Breast epithelium (tissue), 4 donors: ENCODE data around the gene OLR1. TPM values are rescaled to one million over a fixed set of nuclear protein-coding genes. Genes with fewer than 3 reads are reported as not detected.
"Not testable (repeated sequence)": the region's sequence is repeated elsewhere in the genome, so short reads cannot be mapped to it uniquely, and the experiment has no call there.

Experiments used
- DNase-seq, 2 donors: peaks; one replicate each; pipeline ENCODE4 v3.0.0-alpha.2; 2019; ENCODE audit warnings: low spot score in 2 of 2
- H3K27ac ChIP-seq, 2 donors: fragments of 200-600 bp; sonication (generic) in 1 of 2; one replicate each; pipeline ENCODE4 v1.5.1; 2016 to 2019; ENCODE audit warnings: mild to moderate bottlenecking in 1 of 2
- H3K27me3 ChIP-seq, 2 donors: fragments of 200-600 bp; sonication (generic) in 1 of 2; one replicate each; pipeline versions ENCODE4 v1.5.1 to v1.6.0; 2017 to 2019; ENCODE audit warnings: control low read depth in 1 of 2, mild to moderate bottlenecking in 1 of 2
- H3K36me3 ChIP-seq: fragments of 200-600 bp; one replicate; pipeline ENCODE4 v1.5.1; 2019
- H3K4me1 ChIP-seq, 2 donors: fragments of 200-600 bp; sonication (generic); one replicate each; pipeline ENCODE4 v1.5.1; 2016 to 2019; ENCODE audit warnings: control low read depth in 1 of 2
- H3K4me3 ChIP-seq, 3 donors: fragments of 200-600 bp; sonication (generic); 1 replicate in 2 of 3; 2 replicates in 1 of 3; pipeline ENCODE4 v1.5.1; 2016 to 2019; ENCODE audit warnings: mild to moderate bottlenecking in 3 of 3, moderate library complexity in 2 of 3
- H3K9me3 ChIP-seq, 2 donors: fragments of 200-600 bp; sonication (generic) in 1 of 2; one replicate each; pipeline ENCODE4 v1.5.1; 2016 to 2019; ENCODE audit warnings: control low read depth in 1 of 2
- POLR2A ChIP-seq: fragments of 450-650 bp; IDR thresholded peaks from one replicate; pipeline ENCODE4 v1.6.1; 2016; ENCODE audit warnings: antibody characterized with exemption, mild to moderate bottlenecking, moderate library complexity
- POLR2AphosphoS5 ChIP-seq, 3 donors: sonication (generic); formaldehyde crosslinking; IDR thresholded peaks; one replicate each; pipeline ENCODE4 v1.6.1; 2017; ENCODE audit warnings: antibody characterized with exemption in 3 of 3
- intact Hi-C: fragments of 100-400 bp; cut with DNase I; formaldehyde crosslinking; loops from one replicate; pipeline ENCODE4 v1.15.1; 2023; ENCODE audit warnings: low total_unique reads
- total RNA-seq, 3 donors: library from RNA; depleted of rRNA; stranded (reverse); fragments of >200 nt; gene quantifications; one replicate each; pipeline ENCODE4 v1.1.0, GENCODE V29; 2016
- TF ChIP-seq, protein P1 (sequence below), 3 donors: fragments of 450-650 bp; IDR thresholded peaks; one replicate each; pipeline ENCODE4 v1.5.1; 2016 to 2017; ENCODE audit warnings: antibody characterized with exemption in 3 of 3, mild to moderate bottlenecking in 3 of 3, moderate library complexity in 3 of 3

The OLR1 gene
- total RNA-seq, 3 donors from 2014 or later: 3.3 to 17.1 TPM; not detected in 1

DNA sequence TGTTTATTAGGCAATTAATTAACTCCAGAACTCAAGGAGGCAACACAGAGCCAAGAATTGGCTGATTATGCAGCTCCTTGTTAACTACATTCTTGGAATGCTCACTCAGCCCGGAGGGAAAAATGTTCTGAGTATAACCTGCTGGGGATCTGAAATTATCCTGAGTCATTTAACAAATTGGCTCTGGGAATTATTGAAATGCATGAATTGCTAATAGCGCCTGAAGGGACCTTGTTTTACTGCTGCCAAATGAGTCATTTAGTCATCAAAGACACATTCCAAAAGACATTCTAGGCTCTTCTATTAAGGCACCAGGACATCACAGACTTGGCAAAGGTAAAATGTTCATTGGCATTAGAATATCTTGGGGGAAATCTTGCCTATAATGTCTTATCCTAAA lies 19.9 kb upstream of the OLR1 start:
- no peak overlapping the region for H3K4me3 ChIP-seq
- H3K4me1 ChIP-seq: peaks cover 0 to 11% of the 10 kb centered on the region in 2 donors
- peak overlapping the region; percentile 11 to 71 for H3K27ac ChIP-seq
- intact Hi-C loops: no loop called here
- H3K36me3 ChIP-seq: no peaks in the 10 kb centered on the region
- peak in 1 of 2 donors; percentile 78 for DNase-seq
- H3K27me3 ChIP-seq: no peaks in the 10 kb centered on the region
- H3K9me3 ChIP-seq: no peaks in the 10 kb centered on the region
- TF ChIP-seq POLR2A: no peak
- TF ChIP-seq POLR2AphosphoS5 (IDR thresholded peaks at IDR 0.05): peak in 1 of 3 donors; percentile 25
- TF ChIP-seq, protein P1, sequence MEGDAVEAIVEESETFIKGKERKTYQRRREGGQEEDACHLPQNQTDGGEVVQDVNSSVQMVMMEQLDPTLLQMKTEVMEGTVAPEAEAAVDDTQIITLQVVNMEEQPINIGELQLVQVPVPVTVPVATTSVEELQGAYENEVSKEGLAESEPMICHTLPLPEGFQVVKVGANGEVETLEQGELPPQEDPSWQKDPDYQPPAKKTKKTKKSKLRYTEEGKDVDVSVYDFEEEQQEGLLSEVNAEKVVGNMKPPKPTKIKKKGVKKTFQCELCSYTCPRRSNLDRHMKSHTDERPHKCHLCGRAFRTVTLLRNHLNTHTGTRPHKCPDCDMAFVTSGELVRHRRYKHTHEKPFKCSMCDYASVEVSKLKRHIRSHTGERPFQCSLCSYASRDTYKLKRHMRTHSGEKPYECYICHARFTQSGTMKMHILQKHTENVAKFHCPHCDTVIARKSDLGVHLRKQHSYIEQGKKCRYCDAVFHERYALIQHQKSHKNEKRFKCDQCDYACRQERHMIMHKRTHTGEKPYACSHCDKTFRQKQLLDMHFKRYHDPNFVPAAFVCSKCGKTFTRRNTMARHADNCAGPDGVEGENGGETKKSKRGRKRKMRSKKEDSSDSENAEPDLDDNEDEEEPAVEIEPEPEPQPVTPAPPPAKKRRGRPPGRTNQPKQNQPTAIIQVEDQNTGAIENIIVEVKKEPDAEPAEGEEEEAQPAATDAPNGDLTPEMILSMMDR (IDR thresholded peaks at IDR 0.05): no peak

DNA sequence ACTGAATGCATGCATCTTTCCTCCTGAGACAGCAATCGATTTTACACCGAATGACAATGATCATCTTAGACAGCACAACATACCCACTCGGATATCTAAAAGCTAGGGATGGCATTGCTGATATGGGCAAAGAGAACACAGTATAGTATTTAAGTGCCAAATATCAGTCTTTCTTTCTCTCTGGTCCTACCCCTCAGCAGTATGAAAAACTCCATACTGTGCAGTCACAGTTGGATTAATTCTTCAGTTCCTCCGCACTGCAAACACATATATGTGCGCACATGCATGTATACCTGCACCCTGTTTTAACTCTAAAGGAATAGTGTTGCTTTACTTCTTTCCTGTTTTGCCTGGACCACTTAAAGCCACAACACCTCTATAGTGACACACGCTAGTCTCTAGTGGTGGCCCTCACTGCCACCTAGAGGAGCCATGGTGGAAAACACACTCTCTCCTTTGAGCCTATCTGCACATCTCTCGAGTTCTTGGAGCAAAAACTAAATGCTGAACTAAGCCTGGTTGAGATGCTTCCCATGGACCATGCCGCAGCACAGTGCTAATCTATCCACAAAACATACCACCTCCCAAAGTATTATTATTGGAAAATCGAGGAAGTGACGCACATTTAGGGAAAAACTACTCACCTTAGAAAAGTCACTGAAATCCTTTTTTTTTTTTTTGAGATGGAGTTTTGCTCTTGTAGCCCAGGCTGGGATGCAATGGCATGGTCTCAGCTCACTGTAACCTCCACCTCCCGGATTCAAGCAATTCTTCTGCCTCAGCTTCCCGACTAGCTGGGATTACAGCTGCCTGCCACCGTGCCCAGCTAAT lies 18.8 kb upstream of the OLR1 start:
- no peaks in the 10 kb centered on the region for H3K36me3 ChIP-seq
- peaks cover 0 to 11% of the 10 kb centered on the region in 2 donors for H3K4me1 ChIP-seq
- TF ChIP-seq, protein P1 (IDR thresholded peaks at IDR 0.05): peak; percentile 50 to 69 (median 55)
- TF ChIP-seq POLR2A: no peak
- intact Hi-C loops: no loop called here
- no peaks in the 10 kb centered on the region for H3K27me3 ChIP-seq
- H3K9me3 ChIP-seq: no peaks in the 10 kb centered on the region
- no peak overlapping the region for H3K4me3 ChIP-seq
- H3K27ac ChIP-seq: peak overlapping the region in 1 of 2 donors; percentile 11
- peak in 1 of 2 donors; percentile 58 for DNase-seq

DNA sequence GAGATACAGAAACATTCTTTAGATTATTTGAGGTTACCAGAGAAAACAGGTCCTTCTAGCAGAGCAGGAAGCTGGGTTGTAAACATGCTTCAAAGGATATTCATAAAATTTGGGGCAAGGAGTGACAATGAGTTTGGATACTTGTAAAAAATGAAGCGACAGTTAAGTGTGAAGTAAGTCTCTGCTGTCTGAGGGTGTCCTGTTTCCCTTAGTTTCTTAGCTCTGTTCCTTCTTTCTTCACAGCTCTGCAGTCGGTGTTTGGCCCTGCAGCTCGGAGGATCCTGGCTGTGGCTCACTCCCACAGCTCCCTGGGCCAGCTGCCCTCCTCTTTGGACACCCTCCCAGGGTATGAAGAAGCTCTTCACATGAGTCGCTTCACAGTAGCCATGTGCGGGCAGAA lies 17.7 kb upstream of the OLR1 start:
- Histone ChIP-seq H3K4me1 (peaks cover 0 to 11% of the 10 kb centered on the region in 2 donors), H3K27ac (peak overlapping the region; percentile 55 to 77), H3K4me3 (no peak overlapping the region), H3K9me3 (no peaks in the 10 kb centered on the region), H3K36me3 (no peaks in the 10 kb centered on the region), H3K27me3 (no peaks in the 10 kb centered on the region)
- intact Hi-C loops: no loop called here
- DNase-seq: peak in 1 of 2 donors; percentile 32
- TF ChIP-seq, protein P1 (IDR thresholded peaks at IDR 0.05): no peak
- no peak for TF ChIP-seq POLR2AphosphoS5 (IDR thresholded peaks at IDR 0.05)
- no peak for TF ChIP-seq POLR2A

DNA sequence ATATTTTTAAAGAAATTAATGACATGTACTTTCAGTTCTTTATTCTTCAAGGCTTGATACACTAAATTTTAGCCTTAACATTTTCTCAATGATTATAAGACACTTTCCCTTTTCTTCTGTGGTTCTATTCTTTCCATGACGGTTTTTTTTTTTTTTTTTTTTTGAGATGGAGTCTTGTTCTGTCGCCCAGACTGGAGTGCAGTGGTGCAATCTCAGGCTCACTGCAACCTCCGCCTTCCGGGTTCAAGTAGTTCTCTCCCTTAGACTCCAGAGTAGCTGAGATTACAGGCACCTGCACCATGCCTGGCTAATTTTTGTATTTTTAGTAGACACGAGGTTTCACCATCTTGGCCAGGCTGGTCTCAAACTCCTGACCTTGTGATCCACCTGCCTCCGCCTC lies 15.0 kb upstream of the OLR1 start:
- H3K27ac ChIP-seq, H3K27me3 ChIP-seq, H3K36me3 ChIP-seq, H3K4me1 ChIP-seq, DNase-seq, intact Hi-C loops, H3K9me3 ChIP-seq, H3K4me3 ChIP-seq: not testable (repeated sequence)

DNA sequence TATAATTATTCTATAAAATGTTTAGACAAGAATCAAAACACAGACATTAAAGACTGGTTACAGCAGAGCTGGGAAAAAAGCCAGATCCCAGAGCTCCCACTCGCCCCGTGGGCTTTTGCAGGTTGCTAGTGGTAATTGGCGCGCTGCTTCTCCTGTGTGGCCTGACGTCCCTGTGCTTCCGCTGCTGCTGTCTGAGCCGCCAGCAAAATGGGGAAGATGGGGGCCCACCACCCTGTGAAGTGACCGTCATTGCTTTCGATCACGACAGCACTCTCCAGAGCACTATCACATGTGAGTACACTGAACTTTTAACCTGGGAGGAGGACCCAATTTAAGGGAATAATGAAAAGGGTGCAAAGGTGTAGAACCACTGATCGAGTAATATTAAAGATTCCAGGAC lies 14.4 kb upstream of the OLR1 start:
- no peak overlapping the region for H3K4me3 ChIP-seq
- H3K9me3 ChIP-seq: no peaks in the 10 kb centered on the region
- no peak overlapping the region for H3K27ac ChIP-seq
- intact Hi-C loops: no loop called here
- no peak for TF ChIP-seq POLR2A
- TF ChIP-seq, protein P1 (IDR thresholded peaks at IDR 0.05): no peak
- TF ChIP-seq POLR2AphosphoS5 (IDR thresholded peaks at IDR 0.05): no peak
- no peaks in the 10 kb centered on the region for H3K27me3 ChIP-seq
- H3K36me3 ChIP-seq: no peaks in the 10 kb centered on the region
- H3K4me1 ChIP-seq: peaks cover 0 to under 1% of the 10 kb centered on the region in 2 donors
- DNase-seq: no peak
